ENCODE measurements around the gene APOL1.
"Not testable (repeated sequence)": the region's sequence is repeated elsewhere in the genome, so short reads cannot be mapped to it uniquely, and the experiment has no call there.

APOL1 gene

DNA sequence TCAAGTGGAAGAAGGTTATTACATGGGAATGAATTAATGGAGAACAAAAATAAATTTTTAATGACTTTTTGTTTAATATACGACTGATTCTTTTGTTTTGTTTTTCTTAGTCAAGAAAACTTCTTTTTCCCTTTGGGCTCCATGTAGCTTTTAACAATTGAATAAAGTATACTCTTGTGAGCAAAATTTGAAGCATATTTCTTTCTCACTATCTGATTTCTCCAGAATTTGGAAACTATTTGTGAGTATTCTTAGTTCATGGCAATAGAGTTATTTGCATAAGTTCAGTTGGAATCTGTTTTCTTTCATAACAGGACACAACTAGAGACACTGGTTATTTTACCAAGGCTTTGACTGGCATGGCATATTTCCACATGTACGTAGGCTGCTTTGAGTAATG, 3.8 kb upstream of the APOL1 start:
- Histone ChIP-seq H3K9me2 (replicated peaks; ENCODE audit: low read depth, low read length) (no peaks in the 10 kb centered on the region), H4K20me1 (ENCODE audit: insufficient read depth, low read length, poor library complexity, severe bottlenecking) (no peaks in the 10 kb centered on the region), H3F3A (ENCODE audit: low read depth) (no peaks in the 10 kb centered on the region), H3K4me1 (ENCODE audit: insufficient read depth, low read length, poor library complexity, severe bottlenecking) (peaks cover 7% of the 10 kb centered on the region), H3K9me3 (ENCODE audit: insufficient read depth, low read depth, low read length) (no peaks in the 10 kb centered on the region), H3K4me2 (ENCODE audit: low read depth, low read length, poor library complexity, severe bottlenecking) (no peak overlapping the region), H3K9ac (ENCODE audit: low read depth, low read length, poor library complexity, severe bottlenecking) (no peak overlapping the region), H3K27me3 (ENCODE audit: insufficient read depth, low read length, poor library complexity, severe bottlenecking) (no peaks in the 10 kb centered on the region), H2AFZ (ENCODE audit: low read length) (no peak overlapping the region), H3K4me3 (ENCODE audit: low read length, poor library complexity, severe bottlenecking) (no peak overlapping the region), H3K36me3 (ENCODE audit: insufficient read depth, low read length) (no peaks in the 10 kb centered on the region), H3K79me2 (ENCODE audit: insufficient read depth, low read length) (no peaks in the 10 kb centered on the region)
- TF ChIP-seq, protein P1, sequence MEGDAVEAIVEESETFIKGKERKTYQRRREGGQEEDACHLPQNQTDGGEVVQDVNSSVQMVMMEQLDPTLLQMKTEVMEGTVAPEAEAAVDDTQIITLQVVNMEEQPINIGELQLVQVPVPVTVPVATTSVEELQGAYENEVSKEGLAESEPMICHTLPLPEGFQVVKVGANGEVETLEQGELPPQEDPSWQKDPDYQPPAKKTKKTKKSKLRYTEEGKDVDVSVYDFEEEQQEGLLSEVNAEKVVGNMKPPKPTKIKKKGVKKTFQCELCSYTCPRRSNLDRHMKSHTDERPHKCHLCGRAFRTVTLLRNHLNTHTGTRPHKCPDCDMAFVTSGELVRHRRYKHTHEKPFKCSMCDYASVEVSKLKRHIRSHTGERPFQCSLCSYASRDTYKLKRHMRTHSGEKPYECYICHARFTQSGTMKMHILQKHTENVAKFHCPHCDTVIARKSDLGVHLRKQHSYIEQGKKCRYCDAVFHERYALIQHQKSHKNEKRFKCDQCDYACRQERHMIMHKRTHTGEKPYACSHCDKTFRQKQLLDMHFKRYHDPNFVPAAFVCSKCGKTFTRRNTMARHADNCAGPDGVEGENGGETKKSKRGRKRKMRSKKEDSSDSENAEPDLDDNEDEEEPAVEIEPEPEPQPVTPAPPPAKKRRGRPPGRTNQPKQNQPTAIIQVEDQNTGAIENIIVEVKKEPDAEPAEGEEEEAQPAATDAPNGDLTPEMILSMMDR (conservative IDR thresholded peaks at IDR 0.05; ENCODE audit: low read length), result no peak
- TF ChIP-seq EZH2phosphoT487 (IDR thresholded peaks at IDR 0.05; ENCODE audit: borderline replicate concordance), result no peak

DNA sequence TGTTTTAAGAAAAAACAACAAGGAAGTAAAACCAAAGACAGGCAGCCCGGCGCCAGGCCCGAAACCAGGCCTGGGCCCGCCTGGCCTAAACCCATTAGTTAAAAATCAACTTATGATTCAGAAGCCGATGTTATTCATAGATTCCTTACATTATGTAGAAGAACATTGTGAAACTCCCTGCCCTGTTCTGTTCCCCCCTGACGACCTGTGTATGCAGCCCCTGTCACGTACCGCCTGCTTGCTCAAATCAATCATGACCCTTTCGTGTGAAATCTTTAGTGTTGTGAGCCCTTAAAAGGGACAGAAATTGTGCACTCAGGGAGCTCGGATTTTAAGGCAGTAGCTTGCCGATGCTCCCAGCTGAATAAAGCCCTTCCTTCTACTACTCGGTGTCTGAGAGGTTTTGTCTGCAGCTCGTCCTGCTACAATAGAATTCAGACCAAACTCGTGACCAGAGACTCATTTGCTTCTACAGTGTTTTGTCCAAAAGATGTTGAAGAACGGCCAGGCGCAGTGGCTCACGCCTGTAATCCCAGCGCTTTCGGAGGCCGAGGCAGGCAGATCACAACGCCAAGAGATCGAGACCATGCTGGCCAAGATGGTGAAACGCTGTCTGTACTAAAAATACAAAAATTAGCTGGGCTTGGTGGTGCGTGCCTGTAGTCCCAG, 2.5 kb upstream of the APOL1 start:
- H3F3A ChIP-seq (ENCODE audit: low read depth); H3K36me3 ChIP-seq (ENCODE audit: insufficient read depth, low read length); H3K9me2 ChIP-seq (replicated peaks; ENCODE audit: low read depth, low read length); H2AFZ ChIP-seq (ENCODE audit: low read length); H3K27me3 ChIP-seq (ENCODE audit: insufficient read depth, low read length, poor library complexity, severe bottlenecking); H3K4me2 ChIP-seq (ENCODE audit: low read depth, low read length, poor library complexity, severe bottlenecking); H3K9ac ChIP-seq (ENCODE audit: low read depth, low read length, poor library complexity, severe bottlenecking); H4K20me1 ChIP-seq (ENCODE audit: insufficient read depth, low read length, poor library complexity, severe bottlenecking); H3K4me3 ChIP-seq (ENCODE audit: low read length, poor library complexity, severe bottlenecking); H3K4me1 ChIP-seq (ENCODE audit: insufficient read depth, low read length, poor library complexity, severe bottlenecking); H3K9me3 ChIP-seq (ENCODE audit: insufficient read depth, low read depth, low read length); H3K79me2 ChIP-seq (ENCODE audit: insufficient read depth, low read length): not testable (repeated sequence)

DNA sequence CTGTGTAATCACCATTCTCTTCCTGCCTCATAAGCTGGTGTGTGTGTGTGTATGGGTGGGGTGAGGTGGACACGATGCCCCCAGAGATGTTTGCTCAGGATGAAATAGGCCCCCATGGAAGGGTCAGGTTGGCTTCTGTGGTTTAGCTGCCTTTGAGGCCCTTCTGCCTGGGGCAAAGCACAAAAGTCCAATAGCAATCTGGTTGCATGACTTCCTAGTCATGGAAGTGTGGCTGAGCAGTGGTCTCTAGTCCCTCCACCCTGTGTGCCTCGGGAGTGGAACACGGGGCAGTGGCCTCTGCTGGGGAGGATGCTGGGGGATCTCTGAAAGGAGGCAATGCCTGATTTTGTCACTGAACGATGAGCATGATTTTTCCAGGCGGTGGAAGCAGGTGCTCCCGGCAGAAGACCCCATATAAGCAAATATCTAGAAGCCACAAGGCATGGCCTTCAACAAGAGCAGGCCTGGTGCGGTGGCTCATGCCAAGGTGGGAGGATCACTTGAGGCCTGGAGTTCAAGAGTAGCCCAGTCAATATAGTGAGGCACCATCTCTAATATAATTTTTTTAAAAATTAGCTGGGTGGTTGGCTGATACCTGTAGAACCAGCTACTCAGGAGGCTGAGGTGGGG, 839 bp upstream of the APOL1 start:
- H3K9me2 ChIP-seq (replicated peaks; ENCODE audit: low read depth, low read length); H2AFZ ChIP-seq (ENCODE audit: low read length); H3K4me3 ChIP-seq (ENCODE audit: low read length, poor library complexity, severe bottlenecking); H3F3A ChIP-seq (ENCODE audit: low read depth); H3K79me2 ChIP-seq (ENCODE audit: insufficient read depth, low read length); H3K9me3 ChIP-seq (ENCODE audit: insufficient read depth, low read depth, low read length); H3K36me3 ChIP-seq (ENCODE audit: insufficient read depth, low read length); H3K27me3 ChIP-seq (ENCODE audit: insufficient read depth, low read length, poor library complexity, severe bottlenecking); H3K4me1 ChIP-seq (ENCODE audit: insufficient read depth, low read length, poor library complexity, severe bottlenecking); H3K4me2 ChIP-seq (ENCODE audit: low read depth, low read length, poor library complexity, severe bottlenecking); H3K9ac ChIP-seq (ENCODE audit: low read depth, low read length, poor library complexity, severe bottlenecking); H4K20me1 ChIP-seq (ENCODE audit: insufficient read depth, low read length, poor library complexity, severe bottlenecking): not testable (repeated sequence)

DNA sequence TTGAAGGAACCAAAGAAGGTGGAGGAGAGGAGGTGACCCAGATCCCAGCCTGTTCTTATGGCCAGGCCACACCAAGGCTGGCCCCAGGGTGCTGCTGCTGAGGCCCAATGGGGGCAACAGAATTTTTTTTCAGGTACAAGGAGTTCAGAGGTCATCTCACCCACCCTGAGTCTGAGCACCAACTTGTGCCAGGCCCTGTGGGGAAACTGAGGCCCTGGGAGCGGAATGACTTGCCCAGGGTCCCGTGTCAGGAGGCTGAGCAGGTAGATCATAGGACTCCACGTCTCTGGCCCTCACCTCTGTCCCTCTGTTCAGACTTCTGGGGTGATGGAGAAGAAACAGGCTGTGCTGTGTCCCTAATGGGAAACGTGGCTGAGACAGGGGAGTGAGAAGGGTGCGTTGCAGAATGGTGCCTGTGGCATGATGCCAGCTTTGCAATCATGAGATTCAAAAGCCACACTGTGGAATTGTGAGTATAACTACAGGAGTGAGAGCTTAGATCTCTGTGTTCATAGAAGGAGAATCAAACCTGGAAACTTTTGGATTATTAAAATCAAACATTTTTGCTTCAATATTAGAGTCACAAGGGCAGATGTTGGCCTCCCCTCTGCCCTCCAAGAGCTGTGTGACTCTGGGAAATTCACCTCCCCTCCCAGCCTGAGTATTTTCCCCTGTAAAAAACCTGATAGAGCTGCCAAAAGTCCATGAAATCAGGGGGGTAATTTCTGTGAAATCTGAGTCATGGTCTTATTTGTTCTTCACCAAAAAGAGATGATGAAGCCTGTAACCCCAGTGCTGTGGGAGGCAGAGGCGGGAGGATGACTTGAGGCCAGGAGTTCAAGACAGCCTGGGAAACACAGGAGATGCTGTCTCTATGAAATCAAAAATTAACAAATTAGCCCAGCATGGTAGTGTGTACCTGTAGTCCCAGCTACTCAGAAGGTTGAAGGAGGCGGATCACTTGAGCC, 874 bp downstream of the APOL1 start:
- Histone ChIP-seq H3K4me1 (ENCODE audit: insufficient read depth, low read length, poor library complexity, severe bottlenecking) (peaks cover 12% of the 10 kb centered on the region), H3K79me2 (ENCODE audit: insufficient read depth, low read length) (no peaks in the 10 kb centered on the region), H4K20me1 (ENCODE audit: insufficient read depth, low read length, poor library complexity, severe bottlenecking) (no peaks in the 10 kb centered on the region), H3K4me3 (ENCODE audit: low read length, poor library complexity, severe bottlenecking) (peak overlapping the region; percentile 66), H3K9me2 (replicated peaks; ENCODE audit: low read depth, low read length) (no peaks in the 10 kb centered on the region), H3K27me3 (ENCODE audit: insufficient read depth, low read length, poor library complexity, severe bottlenecking) (no peaks in the 10 kb centered on the region), H3K36me3 (ENCODE audit: insufficient read depth, low read length) (no peaks in the 10 kb centered on the region), H3K9ac (ENCODE audit: low read depth, low read length, poor library complexity, severe bottlenecking) (peak overlapping the region; percentile 57), H3F3A (ENCODE audit: low read depth) (no peaks in the 10 kb centered on the region), H3K9me3 (ENCODE audit: insufficient read depth, low read depth, low read length) (no peaks in the 10 kb centered on the region), H3K4me2 (ENCODE audit: low read depth, low read length, poor library complexity, severe bottlenecking) (peak overlapping the region; percentile 50), H2AFZ (ENCODE audit: low read length) (no peak overlapping the region)
- TF ChIP-seq EZH2phosphoT487 (IDR thresholded peaks at IDR 0.05; ENCODE audit: borderline replicate concordance), result no peak
- TF ChIP-seq, protein P1 (conservative IDR thresholded peaks at IDR 0.05; ENCODE audit: low read length), result no peak

DNA sequence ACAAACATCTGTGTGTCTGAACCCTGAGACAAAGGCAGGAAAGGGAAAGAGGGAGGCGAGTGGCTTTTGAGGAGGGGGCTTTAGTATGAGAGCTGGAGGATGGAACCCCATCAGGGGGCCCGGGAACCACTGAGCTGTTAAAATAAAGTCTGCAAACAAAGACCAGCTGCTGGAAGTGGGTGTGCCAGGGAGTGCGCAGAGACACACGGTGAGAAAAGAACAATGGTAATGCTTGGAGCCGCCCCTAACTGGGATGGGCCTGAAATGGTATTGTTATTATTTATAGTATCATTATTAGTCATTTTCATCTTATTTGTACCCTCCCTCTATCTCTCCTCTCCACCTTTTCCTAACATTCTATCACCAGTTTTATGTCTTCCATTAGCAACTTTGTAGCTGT, 2.6 kb downstream of the APOL1 start:
- not testable (repeated sequence) for H3K4me3 ChIP-seq (ENCODE audit: low read length, poor library complexity, severe bottlenecking); H3K79me2 ChIP-seq (ENCODE audit: insufficient read depth, low read length); H3K27me3 ChIP-seq (ENCODE audit: insufficient read depth, low read length, poor library complexity, severe bottlenecking); H4K20me1 ChIP-seq (ENCODE audit: insufficient read depth, low read length, poor library complexity, severe bottlenecking); H3K4me2 ChIP-seq (ENCODE audit: low read depth, low read length, poor library complexity, severe bottlenecking); H3K9me3 ChIP-seq (ENCODE audit: insufficient read depth, low read depth, low read length); H3F3A ChIP-seq (ENCODE audit: low read depth); H3K9ac ChIP-seq (ENCODE audit: low read depth, low read length, poor library complexity, severe bottlenecking); H2AFZ ChIP-seq (ENCODE audit: low read length); H3K9me2 ChIP-seq (replicated peaks; ENCODE audit: low read depth, low read length); H3K36me3 ChIP-seq (ENCODE audit: insufficient read depth, low read length)
- peaks cover 23% of the 10 kb centered on the region for H3K4me1 ChIP-seq (ENCODE audit: insufficient read depth, low read length, poor library complexity, severe bottlenecking)
